HG03159 (cell line): ENCODE measurements around the gene CD99.
"Not testable (repeated sequence)": the region's sequence is repeated elsewhere in the genome, so short reads cannot be mapped to it uniquely, and the experiment has no call there.

Experiments
- ATAC-seq: cut with Tn5 transposase; IDR thresholded peaks from one replicate; pipeline ENCODE4 v1.9.1; 2021; ENCODE audit warnings: mild to moderate bottlenecking, moderate library complexity; ENCODE audit not compliant: unreplicated experiment

The CD99 gene

DNA sequence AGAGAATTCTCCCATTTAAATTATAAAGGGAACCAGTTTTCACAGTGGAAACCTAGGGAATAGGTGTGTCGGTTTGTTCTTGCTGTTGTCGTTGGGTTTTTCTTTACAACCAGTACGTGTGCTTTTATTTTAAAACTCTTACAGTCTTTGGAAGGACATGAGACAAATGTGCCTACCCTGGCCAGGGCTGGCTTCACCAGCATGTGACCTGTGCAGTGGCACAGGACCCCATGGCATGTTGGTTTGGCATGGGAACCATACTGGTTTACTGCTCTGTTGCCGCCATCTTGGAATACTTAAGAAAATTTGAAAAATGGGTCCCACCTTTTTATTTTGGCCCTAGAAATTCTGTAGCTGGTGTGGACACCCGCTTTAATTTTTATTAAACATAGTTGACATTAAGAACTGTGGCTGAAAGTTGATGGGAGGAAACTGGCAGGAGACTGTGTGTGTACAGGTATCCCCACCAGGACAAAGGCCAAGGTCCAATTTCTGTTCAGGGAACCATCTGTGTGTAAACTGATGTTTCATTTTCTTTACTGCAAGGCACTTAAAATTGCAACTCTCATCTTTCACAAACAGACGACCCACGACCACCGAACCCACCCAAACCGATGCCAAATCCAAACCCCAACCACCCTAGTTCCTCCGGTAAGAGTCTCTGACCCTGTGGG, 28.8 kb downstream of the CD99 start:
- no peak for ATAC-seq

DNA sequence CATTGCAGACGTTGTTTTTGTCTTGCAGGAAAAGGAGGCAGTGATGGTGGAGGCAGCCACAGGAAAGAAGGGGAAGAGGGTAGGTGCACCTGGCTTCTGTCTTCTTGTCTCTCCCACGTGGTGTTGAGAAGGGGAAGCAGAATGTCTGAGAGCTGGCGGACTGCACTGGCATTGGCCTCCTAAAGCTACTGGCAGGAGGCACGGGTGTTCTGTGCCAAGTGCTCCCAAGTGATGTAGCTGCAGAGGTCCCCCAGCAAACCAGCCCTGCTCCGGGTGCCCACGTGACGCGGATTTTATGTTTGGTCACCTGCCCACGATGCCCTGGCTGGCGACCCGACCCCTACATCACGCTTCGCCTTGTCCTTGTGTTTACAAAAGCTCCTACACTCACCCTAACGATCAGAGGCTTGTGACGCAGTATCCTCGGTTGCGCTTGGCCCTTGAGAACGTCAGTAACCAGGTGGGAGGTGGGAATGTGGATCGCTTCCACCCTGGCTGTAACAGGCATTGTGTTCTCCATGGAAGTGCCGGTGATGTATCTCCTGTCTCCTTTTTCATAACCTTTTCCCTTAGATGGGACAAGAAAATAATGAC, 32.3 kb downstream of the CD99 start:
- no peak for ATAC-seq

DNA sequence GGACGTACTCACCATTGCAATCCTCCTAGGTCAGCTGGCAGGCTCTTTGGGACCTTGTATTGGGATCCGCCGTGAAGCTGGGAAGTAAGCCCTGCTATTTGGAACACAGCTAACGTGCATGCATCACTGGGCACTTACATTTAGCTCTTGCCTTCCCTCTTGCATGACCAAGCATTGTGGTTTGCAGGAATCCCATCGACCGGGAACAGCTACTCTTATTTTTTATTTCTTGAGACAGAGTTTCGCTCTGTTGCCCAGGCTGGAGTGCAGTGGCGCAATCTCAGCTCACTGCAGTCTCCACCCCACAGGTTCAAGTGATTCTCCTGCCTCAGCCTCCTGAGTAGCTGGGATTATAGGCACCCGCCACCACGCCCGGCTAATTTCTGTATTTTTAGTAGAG, 36.2 kb downstream of the CD99 start:
- ATAC-seq: not testable (repeated sequence)

DNA sequence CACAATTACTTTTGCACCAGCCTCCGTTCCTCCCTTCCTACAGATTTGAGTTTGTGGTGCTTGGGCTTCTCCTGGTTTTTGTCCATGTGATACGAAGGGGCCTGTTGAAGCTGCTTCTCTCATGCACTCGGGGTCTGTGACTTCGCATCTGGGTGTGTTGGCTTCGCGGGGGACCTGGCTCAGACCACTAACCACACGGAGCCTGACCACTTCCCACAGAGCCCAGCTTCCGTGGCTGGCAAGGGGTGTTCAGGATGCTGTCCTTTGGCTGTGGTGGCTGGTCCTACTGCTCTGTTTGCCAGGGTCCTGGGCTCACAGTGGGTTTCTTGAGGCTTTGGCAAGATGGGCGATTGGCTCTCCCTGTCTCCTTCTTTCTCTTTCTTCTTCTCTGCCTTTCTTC, 41.0 kb downstream of the CD99 start:
- ATAC-seq: no peak

DNA sequence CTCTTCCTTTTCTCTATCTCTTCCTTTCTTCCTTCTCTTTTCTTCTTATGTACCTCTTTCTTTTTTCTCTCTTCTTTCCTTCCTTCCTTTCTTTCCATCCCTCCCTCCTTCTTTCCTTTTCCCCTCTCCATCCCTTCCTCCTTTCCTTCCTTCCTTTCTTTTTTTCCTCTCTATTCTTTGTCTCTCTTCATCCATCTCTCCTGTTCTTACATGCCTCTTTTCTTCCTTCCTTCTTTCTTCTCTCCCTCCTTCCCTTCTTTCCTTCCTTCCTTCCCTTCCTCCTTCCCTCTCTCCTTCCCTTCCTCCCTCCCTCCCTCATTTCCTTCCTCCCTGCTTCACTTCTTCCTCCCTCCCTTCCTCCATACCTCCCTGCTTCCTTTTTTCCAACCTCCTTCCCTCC, 41.6 kb downstream of the CD99 start:
- no peak for ATAC-seq

DNA sequence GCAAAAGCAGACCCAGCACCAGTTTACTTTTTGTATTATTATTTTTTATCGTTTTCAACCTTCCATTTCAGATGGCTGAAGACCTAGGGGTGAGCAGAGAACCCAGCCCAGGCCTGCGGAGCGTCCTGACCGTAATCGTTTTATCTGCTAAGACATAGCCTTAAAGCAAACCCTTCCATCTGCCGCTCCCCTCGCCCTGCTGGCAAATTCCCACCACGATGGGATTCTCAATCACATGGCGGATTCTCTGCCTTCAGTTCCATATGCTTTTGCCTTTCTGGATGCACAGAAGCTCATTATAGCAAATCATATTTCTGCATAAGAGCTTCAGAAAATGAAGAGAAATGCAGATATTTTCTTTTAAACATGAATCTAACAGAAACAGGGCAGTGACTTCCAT, 42.2 kb downstream of the CD99 start:
- no peak for ATAC-seq

DNA sequence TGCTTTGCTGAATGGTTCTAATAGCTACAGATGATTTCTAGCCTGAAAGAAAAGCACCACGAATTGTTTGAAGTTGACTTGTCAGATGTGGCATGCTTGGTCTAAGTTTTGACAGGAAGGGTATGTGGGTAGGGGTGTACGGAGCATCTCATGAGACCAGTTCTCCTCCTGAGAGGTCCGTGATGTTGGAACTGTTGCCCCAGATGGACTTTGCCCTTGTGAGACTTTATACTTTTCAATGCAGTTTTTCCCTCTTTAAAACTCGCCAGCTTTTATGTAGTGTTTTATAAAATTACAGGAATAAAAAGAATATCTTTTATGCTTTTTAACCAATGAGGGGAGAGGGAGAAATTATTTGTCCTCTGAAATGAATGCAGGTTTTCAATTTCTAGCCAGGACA, 44.2 kb downstream of the CD99 start:
- no peak for ATAC-seq

DNA sequence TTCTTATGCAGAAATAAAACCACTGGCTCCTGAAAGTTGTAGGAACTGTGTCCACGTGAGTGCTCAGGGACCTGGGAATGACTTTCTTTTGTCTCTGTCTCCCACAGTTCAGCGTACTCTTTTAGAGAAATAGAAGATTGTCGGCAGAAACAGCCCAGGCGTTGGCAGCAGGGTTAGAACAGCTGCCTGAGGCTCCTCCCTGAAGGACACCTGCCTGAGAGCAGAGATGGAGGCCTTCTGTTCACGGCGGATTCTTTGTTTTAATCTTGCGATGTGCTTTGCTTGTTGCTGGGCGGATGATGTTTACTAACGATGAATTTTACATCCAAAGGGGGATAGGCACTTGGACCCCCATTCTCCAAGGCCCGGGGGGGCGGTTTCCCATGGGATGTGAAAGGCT, 49.6 kb downstream of the CD99 start:
- no peak for ATAC-seq

DNA sequence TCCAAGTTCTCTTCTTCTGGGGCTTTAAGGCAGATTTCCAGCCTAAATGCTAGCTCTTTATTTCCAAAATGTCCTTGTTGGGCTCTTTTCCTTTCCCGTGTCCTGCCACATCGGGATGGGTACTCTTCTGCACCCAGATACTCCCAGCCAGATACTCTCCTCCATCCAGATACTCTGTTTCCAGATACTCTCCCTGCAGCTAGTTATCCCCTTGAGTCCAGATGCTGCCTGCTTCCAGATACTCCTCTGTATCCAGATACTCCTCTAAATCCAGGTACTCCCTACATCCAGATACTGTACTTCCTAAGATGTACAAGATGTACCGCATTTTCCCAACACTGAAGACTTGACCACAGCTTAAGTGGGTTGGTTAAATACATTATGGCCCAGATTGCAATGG, 50.3 kb downstream of the CD99 start:
- ATAC-seq: no peak

DNA sequence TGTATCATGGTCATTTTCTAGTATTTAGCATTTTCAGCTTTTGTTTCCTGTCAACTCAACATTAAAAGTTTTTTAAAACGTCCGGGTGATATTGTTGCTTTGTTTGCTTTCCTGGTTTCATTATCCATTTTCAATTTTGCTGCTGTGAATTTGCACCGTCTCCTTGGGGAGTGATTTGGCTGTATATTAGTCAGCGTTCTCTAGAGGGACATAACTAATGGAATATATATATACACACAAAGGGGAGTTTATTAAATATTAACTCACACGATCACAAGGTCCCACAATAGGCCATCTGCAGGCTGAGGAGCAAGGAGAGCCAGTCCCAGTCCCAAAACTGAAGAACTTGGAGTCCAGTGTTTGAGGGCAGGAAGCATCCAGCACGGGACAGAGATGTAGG, 55.2 kb downstream of the CD99 start:
- ATAC-seq: not testable (repeated sequence)

DNA sequence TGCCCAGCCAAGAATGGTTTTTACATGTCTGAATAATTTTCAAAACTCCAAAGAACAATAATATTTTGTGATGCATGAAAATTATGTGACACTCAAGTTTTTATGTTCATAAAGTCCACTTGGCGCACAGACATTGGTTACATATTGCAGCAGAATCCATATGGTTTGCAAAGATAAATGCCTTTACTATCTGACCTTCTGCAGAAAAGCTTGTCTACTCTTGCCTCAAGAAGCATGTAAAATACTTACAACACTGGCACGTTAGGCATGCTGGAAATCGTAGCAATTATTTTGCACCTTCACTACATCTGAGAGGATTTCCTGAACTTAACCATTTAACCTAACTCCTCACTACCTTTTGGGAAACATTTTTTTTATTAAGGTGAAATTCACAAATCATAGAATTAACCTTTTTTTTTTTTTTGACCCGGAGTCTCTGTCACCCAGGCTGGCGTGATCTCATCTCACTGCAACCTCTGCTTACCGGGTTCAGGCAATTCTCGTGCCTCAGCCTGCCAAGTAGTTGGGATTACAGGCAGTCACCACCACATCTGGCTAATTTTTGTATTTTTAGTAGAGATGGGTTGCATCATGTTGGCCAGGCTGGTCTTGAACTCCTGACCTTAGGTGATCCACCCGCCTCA, 57.2 kb downstream of the CD99 start:
- ATAC-seq: no peak

DNA sequence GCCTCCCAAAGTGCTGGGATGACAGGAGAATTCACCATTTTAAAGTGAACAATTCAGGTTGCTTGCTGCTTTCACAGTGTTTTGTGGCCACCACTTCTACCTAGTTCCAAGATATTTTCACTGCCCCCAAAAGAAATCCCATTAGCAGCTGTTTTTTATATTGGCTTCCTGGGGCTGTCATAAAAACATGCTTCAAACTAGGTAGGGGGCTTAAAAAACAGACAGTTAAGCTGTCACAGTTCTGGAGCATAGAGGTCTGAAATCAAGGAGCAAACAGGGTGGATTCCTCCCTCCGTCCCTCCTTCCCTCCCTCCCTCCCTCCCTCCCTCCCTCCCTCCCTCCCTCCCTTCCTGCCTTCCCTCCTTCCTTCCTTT, 57.7 kb downstream of the CD99 start:
- ATAC-seq: no peak

DNA sequence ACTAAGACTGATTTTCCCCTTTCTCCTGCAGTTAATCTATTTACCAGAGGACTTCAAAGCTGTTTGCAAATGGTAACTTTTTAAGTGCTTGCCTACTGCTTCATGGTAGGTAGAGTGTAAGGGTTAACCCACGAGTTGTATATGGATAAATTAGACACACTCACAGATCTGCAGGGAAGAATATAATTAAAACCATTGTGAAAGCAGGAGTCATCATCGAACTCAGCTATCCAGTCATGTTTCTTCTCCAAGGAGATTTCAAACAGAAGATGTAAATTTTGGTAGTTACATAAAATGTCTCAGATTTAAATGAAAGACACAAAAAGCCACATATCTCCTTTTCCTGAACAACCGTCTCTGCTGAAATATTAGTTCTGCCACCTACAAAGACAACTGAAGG, 60.2 kb downstream of the CD99 start:
- no peak for ATAC-seq

DNA sequence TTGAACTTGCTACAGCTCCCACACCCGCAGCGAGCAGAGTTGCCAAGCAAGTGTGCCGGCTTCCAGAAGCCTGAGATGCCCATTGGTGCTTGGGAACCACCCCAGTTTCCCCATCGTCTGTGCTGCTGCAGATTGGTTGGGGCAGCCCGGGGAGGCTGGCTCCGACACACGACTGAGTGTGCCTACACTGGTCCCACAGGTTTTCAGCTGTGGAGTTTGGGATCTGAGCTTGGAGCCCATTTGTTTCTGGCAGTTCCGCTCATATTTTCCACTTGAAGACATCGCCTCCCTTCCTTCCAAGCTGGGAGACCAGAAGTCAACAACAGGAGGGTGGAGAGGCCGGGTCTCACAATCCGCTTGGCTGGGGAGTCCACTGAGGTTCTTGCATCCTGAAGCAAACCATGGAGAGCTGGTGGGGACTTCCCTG, 60.8 kb downstream of the CD99 start, which contains the start of gene XG:
XG (plus strand) TSS at position 167 of the 427 bp plus-strand sequence; CDS start at position 402, 235 bp downstream.
- ATAC-seq: not testable (repeated sequence)

DNA sequence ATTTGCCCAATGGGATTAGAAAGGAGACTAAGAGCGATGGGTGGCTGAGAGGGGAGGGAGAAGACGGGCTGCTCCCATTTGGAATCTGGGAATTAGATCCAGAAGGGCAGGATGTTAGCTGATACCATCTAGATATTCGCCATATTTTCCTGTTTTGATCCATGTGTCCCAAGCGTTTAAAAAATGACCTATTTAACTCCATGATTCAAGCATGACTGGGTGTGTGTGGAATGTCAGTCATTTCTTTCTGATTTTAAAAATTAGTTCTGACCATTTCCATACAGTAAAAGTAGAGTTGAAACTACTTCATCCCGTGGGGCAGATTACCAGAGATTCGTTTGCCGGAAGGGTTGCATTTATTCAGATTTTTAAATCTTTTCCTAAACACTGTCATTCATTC, 61.3 kb downstream of the CD99 start:
- ATAC-seq: not testable (repeated sequence)

DNA sequence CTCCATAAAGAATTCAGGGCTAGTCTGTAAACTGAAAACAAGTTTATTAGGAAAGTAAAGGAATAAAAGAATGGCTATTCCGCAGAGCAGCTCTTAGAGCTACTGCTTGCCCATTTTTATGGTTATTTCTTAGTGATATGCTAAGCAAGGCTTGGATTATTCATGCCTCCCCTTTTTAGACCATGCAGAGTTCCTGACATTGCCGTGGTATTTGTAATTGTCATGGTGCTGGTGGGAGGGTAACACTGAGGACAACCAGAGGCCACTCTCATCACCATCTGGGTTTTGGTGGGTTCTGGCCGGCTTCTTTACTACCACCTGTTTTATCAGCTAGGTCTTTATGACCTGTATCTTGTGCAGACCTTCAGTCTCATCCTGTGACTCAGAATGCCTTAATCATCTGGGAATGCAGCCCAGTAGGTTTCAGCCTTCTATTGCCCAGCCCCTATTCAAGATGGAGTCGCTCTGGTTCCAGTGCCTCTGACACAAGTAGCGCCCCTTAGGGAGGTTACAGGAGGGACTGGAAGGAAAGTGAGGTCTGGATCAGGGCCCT, 64.1 kb downstream of the CD99 start:
- not testable (repeated sequence) for ATAC-seq

DNA sequence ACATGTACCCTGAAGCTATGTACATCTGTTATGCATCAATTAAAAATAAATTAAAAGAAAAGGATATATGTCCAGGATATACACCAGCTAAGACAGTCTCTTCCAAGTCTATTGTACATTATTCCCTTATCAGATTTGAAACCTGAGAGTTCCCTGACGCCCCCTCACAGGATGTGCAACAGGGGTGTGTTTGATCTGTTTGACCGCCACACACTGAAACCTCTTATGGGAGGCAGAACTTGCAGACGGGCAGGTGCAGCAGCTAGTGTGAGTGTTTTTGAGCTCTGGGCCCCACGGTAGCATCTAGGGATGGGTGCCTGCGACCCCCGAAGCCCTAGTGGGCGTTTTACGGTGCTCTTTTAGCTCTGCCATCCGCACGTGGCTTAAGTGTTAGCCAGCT, 65.5 kb downstream of the CD99 start:
- no peak for ATAC-seq

DNA sequence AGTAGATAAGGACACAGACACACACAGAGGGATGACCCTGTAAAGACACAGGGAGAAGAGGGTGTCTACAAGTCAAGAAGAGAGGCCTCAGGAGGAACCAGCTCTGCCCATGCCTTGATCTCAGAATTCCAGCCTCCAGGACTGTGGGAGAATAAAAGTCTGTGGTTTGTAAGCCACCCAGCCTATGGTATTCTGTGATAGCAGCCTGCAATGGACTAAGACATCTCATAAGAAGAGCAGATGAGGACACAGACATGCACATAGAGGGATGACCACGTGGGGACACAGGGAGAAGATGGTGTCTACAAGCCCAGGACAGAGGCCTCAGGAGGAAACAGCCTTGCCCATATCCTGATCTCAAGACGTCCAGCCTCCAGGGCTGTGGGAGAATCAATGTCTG, 70.2 kb downstream of the CD99 start:
- no peak for ATAC-seq

DNA sequence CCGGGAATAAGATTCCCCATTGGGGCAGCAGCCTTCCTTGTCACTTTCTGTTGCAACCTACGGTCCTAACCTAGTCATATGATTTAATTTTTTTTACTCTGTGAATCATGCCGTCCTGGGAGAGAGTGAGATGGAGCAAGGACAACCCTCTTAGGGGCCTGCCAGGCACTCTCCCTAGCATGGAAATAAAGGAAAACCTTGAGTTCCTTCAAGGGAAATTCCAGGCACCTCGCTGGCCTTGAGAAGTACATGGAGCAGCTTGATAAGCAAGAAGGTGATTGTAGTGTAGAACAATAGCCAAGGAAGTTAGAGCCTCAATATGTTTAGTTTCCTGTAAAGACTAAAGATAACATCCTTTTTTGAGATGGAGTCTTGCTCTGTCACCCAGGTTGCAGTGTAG, 71.6 kb downstream of the CD99 start:
- ATAC-seq: not testable (repeated sequence)

DNA sequence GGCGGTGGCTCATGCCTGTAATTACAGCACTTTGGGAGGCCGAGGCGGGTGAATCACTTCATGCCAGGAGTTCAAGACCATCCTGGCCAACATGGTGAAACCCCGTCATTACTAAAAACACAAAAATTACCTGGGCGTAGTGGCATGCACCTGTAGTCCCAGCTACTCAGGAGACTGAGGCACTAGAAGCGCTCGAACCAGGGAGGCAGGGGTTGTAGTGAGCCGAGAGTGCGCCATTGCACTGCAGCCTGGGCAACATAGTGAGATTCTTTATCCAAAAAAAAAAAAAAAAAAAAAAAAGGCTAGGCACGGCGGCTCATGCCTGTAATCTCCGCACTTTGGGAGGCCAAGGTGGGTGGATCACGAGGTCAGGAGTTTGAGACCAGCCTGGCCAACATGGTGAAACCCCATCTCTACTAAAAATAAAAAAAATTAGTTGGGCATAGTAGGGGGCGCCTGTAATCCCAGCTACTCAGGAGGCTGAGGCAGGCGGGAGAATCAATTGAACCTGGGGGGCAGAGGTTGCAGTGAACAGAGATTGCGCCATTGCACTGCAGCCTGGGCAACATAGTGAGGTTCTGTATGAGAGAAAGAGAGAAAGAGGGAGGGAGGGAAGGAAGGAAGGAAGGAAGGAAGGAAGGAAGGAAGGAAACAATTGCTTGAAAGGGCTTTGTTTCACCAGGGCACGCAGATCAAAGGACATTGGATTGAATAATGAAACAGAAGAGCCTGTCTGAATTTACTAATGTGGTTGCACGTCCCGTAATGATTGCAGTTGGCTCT, 73.9 kb downstream of the CD99 start:
- ATAC-seq: not testable (repeated sequence)

DNA sequence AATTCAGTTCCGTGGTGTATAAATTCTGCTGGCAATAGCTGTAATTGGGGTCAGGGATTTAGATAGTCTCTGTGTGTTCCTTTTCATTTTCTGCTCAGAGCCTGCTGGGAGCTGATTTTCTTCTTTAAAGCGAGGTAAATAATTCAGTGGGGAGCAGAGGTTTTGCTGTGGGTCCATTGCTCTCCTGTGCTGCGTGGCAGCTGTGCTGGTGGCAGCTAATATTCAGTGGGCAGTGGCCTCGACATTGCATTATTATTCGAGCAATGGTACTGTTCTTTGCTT, 74.4 kb downstream of the CD99 start:
- ATAC-seq: no peak

DNA sequence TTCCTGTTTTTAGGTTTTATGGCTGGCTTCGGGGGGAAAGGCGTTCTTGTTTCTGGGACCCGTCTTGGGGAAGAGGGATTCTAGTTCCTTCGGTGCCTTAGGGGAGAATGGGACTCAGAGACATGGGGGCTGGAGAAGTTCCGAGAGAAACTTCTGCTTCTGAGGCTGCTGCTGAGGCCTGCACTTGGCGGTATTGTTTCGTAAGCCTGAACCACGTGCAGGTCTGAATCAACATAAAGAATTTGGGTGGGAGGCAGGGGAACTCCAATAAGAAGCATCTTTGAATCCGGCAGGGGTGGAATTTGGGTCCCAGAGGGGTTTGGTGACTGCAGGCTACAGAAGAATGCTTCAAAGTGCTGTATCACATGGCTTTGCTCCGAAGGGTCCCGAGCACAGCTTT, 75.8 kb downstream of the CD99 start:
- no peak for ATAC-seq
